ENCODE results near the gene EPHB3. TPM values are rescaled to one million over a fixed set of nuclear protein-coding genes. Genes with fewer than 3 reads are reported as not detected.

Gene EPHB3
- total RNA-seq, 1 experiment from 2014 or later, result 1.8 TPM

GRCh38 chr3:184579513-184579912 is 17.9 kb downstream of the EPHB3 start:
- no peak for DNase-seq (ENCODE audit: low read depth)

GRCh38 chr3:184580376-184580775 is 18.8 kb downstream of the EPHB3 start:
- DNase-seq (ENCODE audit: low read depth), result no peak

- DNase-seq (ENCODE audit: low read depth), result no peak
These were observed 19.8 kb downstream of the EPHB3 start for GRCh38 chr3:184581331-184581855.

- DNase-seq (ENCODE audit: low read depth), result no peak
These were observed 21.3 kb downstream of the EPHB3 start for GRCh38 chr3:184582646-184583577.

DNA sequence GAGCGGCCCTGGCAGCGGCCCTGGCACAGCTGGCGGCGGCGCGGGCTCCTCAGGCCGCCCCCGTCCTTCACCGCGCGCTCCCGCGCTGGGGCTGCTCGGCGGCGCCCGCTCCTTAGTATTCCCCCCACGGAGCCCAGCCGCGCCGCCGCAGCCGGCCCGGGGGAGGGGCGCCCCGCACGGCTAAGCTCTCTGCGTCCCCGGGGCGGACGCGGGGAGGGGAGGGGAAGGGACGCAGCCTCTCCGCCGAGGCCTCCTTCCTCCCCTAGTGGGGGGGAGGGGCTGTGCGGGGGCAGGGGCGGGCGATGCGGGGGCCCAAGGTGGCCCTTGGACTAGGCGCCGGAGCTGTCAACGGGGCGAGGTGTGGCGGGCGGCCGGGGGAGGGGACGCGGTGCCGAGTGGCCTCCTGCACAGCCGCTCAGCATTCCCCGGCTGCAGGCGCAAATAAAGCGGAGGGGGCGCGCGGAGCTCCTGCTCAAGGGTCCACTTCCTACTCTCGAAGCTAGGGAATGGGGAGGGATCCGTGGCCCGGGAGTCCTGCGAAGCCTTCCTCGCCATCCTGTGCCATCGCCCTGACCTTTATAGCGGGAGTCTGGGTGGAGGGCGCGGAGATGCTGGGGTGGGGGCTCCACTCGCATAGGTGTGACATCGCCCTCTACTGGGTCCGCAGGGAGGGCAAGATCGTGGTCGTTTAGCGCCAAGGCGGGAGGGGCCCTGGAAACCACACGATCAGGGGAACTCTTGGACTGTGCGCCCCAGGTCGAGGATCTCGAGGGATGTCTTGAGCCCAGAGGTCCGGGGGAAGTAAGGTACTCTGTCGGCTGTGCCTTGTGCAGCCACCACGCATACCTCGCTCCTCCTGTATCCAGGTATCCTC is 22.2 kb downstream of the EPHB3 start:
- no peak for DNase-seq (ENCODE audit: low read depth)

DNA sequence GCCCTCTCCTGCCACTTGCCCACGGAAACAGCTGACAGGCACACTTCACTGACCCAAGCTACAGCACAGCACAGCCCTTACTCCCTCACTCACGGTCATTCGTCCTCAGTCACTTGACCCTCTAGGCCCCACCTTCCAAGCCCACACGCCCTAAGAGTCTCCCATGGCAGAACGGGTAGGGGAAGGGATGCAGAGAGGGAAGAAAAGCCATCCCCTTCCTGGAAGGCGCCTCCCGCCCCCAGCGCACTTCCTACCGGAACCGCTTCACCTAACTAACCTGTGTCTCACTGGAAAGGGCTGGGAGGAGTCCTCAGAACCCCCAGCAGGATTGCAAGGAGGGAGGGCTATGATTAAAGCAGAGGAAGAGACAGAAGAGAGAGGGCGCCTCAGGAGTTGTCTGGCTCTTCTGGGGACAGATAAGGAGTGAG is 22.9 kb downstream of the EPHB3 start:
- no peak for DNase-seq (ENCODE audit: low read depth)

- DNase-seq (ENCODE audit: low read depth), result no peak
These were observed 24.0 kb downstream of the EPHB3 start for GRCh38 chr3:184585545-184585944.

- no peak for DNase-seq (ENCODE audit: low read depth)
These were observed 25.3 kb downstream of the EPHB3 start for GRCh38 chr3:184586851-184587250.

GRCh38 chr3:184588776-184589175 is 27.2 kb downstream of the EPHB3 start:
- no peak for DNase-seq (ENCODE audit: low read depth)

- DNase-seq (ENCODE audit: low read depth), result peak; percentile 45
These were observed 29.2 kb downstream of the EPHB3 start for GRCh38 chr3:184590795-184591194.

DNA sequence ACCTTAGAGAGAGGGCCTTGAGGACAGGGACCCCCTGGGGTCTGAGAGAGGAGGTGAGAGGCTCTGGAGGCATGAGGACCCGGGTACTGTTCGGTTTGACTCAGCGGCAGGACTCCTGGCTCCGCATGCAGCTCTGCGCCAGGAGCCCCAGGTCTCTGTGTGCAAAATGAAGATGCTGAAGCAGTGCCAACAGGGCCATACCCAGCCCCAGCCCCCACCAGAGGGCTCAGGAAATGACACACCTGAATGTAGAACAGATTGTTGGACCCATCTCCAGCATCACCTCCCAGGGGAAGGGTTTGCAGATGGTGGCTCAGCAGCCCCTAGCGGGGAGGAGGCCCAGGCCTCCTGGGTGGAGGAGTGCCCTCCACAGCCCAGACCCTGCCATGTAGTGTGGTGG is 30.2 kb downstream of the EPHB3 start:
- DNase-seq (ENCODE audit: low read depth), result no peak

GRCh38 chr3:184592371-184593219 is 31.0 kb downstream of the EPHB3 start:
- DNase-seq (ENCODE audit: low read depth), result no peak

DNA sequence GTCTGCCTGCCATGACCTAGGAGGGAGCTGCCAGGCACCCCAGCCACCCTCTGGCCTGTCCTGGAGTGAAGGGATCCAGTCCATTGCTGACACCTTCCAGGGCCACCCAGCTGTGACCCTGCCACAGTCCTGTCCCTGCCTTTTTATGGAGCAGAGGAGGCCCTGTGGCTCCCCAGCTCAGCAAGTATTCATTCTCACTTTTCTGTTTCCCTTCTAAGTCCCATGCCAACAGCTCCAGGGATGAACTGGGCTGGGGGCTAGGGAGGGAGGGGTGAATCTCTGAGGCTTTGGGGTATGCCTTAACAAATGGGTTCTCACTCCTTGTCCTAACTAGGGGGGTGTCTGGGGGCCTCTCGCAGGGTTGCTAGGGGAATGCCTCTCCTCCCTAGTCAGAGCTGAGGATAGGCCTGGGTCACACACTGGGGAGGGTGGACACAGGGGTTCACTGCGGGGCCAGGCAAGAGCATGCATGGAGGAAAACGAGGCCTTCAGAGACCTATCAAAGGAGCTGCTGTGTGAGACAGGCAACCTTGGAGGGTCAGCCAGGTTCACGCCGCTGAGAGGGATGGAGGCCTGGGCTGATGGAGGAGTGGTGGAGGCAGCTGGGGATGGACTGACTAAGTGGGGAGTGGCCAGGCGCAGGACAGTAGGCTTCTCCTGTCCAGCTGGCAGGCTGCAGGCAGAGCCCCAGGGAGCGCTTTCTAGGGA is 31.8 kb downstream of the EPHB3 start:
- no peak for DNase-seq (ENCODE audit: low read depth)

DNA sequence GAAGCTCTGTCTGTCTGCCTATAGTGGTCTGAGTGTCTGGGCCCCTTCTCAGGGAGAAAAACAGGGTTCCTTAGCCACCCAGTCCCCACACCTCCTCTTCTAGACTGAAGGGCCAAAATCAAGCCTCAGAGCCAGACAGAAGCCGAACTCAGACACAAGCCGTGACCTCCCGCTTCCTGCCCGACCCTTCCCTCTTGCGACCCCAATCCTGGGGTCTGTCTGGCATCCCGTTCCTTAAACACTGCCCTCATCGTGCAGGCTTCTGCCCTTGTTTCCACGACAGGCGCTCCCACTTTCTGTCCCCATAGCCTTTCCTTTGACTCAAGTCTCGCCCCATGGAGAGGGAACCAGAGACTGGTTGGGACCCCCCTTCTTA is 32.3 kb downstream of the EPHB3 start:
- DNase-seq (ENCODE audit: low read depth), result no peak

GRCh38 chr3:184594371-184595001 is 32.9 kb downstream of the EPHB3 start:
- DNase-seq (ENCODE audit: low read depth), result no peak

DNA sequence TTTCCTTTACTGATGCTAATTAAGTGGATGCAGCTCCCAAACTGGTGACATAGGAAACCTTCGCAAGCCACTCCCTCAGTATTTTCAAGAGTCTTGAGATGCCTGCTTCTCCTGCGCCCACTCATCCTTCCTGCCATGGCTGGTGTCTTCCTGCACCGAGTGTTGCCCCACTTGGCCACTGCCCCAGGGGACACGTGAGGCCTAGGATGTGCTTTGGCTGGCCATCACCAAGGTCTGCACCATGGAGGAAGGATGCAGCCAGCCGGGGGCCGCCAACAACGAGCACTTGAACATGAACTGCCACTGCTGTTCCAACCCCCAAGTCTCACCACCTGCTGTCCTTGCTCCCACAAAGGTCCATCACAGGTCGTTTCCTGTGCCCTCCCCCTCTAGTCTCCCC is 34.1 kb downstream of the EPHB3 start:
- no peak for DNase-seq (ENCODE audit: low read depth)

DNA sequence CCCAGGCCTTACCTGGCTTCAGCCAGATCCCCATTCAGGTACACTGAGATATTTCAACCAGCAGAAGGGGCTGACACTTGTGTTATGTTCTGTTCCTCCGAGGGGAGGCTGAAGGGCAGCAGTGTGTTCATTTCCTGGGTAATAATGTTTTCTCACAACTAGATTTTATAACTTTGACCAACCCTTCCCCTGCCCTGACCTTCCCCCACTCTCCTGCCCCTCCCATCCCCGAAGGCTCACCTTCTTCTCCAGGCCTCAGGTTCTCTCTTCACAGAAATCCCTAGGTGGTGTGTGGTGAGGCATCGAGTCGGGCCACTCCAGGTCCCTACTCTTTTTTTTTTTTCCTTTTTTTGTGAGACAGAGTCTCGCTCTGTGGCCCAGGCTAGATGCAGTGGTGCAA is 34.6 kb downstream of the EPHB3 start:
- no peak for DNase-seq (ENCODE audit: low read depth)

- DNase-seq (ENCODE audit: low read depth), result no peak
These were observed 35.4 kb downstream of the EPHB3 start for GRCh38 chr3:184596886-184597575.

- DNase-seq (ENCODE audit: low read depth), result no peak
These were observed 36.4 kb downstream of the EPHB3 start for GRCh38 chr3:184597829-184598573.

Data from Daoy (cell line).